Lower lobe of right lung (tissue), 2 donors: ENCODE data around the gene ELAVL1. TPM values are rescaled to one million over a fixed set of nuclear protein-coding genes. Genes with fewer than 3 reads are reported as not detected.
A peak's percentile ranks its signal among the peaks of the same experiment; 100 is the strongest.

ENCODE experiments used
- ATAC-seq, 2 donors: fragments of 200-7000 bp; cut with Tn5 transposase; one replicate each; pipeline ENCODE4 v1.9.1; 2020 to 2022; ENCODE audit warnings: mild to moderate bottlenecking in 2 of 2, moderate library complexity in 2 of 2
- DNase-seq: peaks from one replicate; pipeline ENCODE4 v3.0.0-alpha.2; 2020
- H3K27ac ChIP-seq: fragments of 200-600 bp; one replicate; pipeline ENCODE4 v1.8.0; 2022
- H3K27me3 ChIP-seq: fragments of 200-600 bp; one replicate; pipeline ENCODE4 v1.8.0; 2022; ENCODE audit warnings: low read depth
- H3K36me3 ChIP-seq: fragments of 200-600 bp; one replicate; pipeline ENCODE4 v1.8.0; 2022; ENCODE audit warnings: mild to moderate bottlenecking
- H3K4me1 ChIP-seq: fragments of 200-600 bp; one replicate; pipeline ENCODE4 v1.8.0; 2022
- H3K4me3 ChIP-seq: fragments of 200-600 bp; one replicate; pipeline ENCODE4 v1.8.0; 2022; ENCODE audit warnings: mild to moderate bottlenecking
- H3K9me3 ChIP-seq: fragments of 200-600 bp; one replicate; pipeline ENCODE4 v1.8.0; 2022
- CTCF ChIP-seq: fragments of 200-600 bp; IDR thresholded peaks from one replicate; pipeline ENCODE4 v1.8.0; 2022; ENCODE audit warnings: antibody characterized with exemption, mild to moderate bottlenecking
- intact Hi-C: fragments of 100-400 bp; cut with DNase I; formaldehyde crosslinking; loops from one replicate; pipeline ENCODE4 v1.11.0; 2022
- total RNA-seq: library from RNA; stranded (reverse); fragmentation: NEBNext Ultra II Directional; extraction: Animal tissue kit (Norgen Biotek cat#: 25700); gene quantifications from one replicate; pipeline ENCODE4 v1.2.1, GENCODE V29; 2021
- donor health status: DM: no; HTN: yes; CAD: no; lungs with severe emphysema.

ELAVL1 gene
- total RNA-seq, 1 donor from 2014 or later, result 66.3 TPM

GRCh38 chr19:7968008-7968795 lies 37.2 kb downstream of the ELAVL1 start:
- H3K27ac ChIP-seq, result no peak overlapping the region
- no peaks in the 10 kb centered on the region for H3K9me3 ChIP-seq
- ATAC-seq (no peak), DNase-seq (no peak)
- peaks cover 91% of the 10 kb centered on the region for H3K36me3 ChIP-seq
- intact Hi-C loops, result no loop called here
- no peak for TF ChIP-seq CTCF
- H3K27me3 ChIP-seq, result no peaks in the 10 kb centered on the region
- no peak overlapping the region for H3K4me3 ChIP-seq
- H3K4me1 ChIP-seq, result no peaks in the 10 kb centered on the region

GRCh38 chr19:7965921-7966665 lies 39.3 kb downstream of the ELAVL1 start:
- Histone ChIP-seq H3K4me3 (no peak overlapping the region), H3K36me3 (peaks cover 91% of the 10 kb centered on the region), H3K27me3 (no peaks in the 10 kb centered on the region), H3K4me1 (no peaks in the 10 kb centered on the region), H3K9me3 (no peaks in the 10 kb centered on the region), H3K27ac (no peak overlapping the region)
- TF ChIP-seq CTCF, result no peak
- no peak for ATAC-seq
- no peak for DNase-seq
- intact Hi-C loops, result no loop called here

GRCh38 chr19:7965259-7965841 lies 40.1 kb downstream of the ELAVL1 start:
- H3K27ac ChIP-seq, result no peak overlapping the region
- DNase-seq, result no peak
- ATAC-seq, result no peak
- H3K9me3 ChIP-seq, result no peaks in the 10 kb centered on the region
- H3K27me3 ChIP-seq, result no peaks in the 10 kb centered on the region
- H3K4me3 ChIP-seq, result no peak overlapping the region
- intact Hi-C loops, result no loop called here
- peaks cover 95% of the 10 kb centered on the region for H3K36me3 ChIP-seq
- no peak for TF ChIP-seq CTCF
- no peaks in the 10 kb centered on the region for H3K4me1 ChIP-seq

- Histone ChIP-seq H3K27ac (no peak overlapping the region), H3K36me3 (peaks cover 88% of the 10 kb centered on the region), H3K4me3 (no peak overlapping the region), H3K9me3 (no peaks in the 10 kb centered on the region), H3K4me1 (no peaks in the 10 kb centered on the region), H3K27me3 (no peaks in the 10 kb centered on the region)
- intact Hi-C loops, result no loop called here
- TF ChIP-seq CTCF, result no peak
- DNase-seq (no peak), ATAC-seq (peak in 1 of 2 donors; percentile 28)
These were observed 41.9 kb downstream of the ELAVL1 start for GRCh38 chr19:7963566-7963965.

- Histone ChIP-seq H3K4me3 (no peak overlapping the region), H3K9me3 (no peaks in the 10 kb centered on the region), H3K27me3 (no peaks in the 10 kb centered on the region), H3K27ac (no peak overlapping the region), H3K36me3 (peaks cover 86% of the 10 kb centered on the region), H3K4me1 (no peaks in the 10 kb centered on the region)
- no peak for TF ChIP-seq CTCF
- no peak for ATAC-seq
- intact Hi-C loops, result no loop called here
- DNase-seq, result no peak
These were observed 42.7 kb downstream of the ELAVL1 start for GRCh38 chr19:7962644-7963268.
